ENCODE data around the gene LTBP2. TPM values are rescaled to one million over a fixed set of nuclear protein-coding genes. Genes with fewer than 3 reads are reported as not detected.

The LTBP2 gene
- total and polyA plus RNA-seq, 2 of the 13 experiments (the other 11 are each of a cell fraction or from before 2014, with no cell fraction given), result 0.20 to 0.41 TPM

DNA sequence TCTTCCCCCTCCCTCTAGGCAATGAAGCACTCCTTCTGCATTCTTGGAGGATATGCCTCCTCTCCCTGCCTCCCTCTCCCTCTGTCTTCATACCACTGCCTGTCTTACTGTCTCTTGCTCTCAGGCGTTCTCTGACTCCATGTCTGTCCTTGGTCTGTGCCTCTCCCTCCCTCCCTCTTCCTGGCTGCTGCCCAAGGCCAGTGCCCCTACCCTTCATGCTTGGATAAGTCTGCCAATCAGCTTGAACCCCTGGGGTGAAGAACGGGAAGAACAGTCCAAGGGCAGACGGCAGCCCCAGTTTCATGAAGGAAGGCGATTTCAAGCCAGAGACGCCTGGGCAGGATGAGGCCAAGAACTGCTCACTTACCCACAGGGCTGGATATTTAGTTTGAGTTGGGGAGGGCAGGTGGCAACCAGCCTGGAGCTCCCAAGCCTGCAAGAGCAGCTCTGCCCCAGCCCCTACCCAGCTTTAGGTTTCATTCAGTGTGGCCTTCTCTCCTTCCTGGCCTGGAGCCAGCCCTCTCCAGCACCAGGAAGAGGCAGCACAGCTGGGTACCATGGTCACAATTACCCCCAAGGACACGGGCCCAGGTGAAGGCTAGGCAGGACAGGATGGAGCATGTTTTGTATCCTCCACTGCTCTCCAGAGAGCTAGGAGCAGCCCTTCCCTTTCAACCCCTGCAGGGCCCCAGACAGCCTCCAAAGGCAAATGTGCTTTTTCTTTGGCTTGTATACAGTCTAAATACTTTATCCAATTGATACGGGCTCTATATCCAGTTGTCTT is 35.8 kb upstream of the LTBP2 start (continued):
- TF ChIP-seq ZNF280B (CRISPR knock-in tag; IDR thresholded peaks at IDR 0.05; ENCODE audit: borderline replicate concordance), result no peak
- no peak for TF ChIP-seq ZNF24 (IDR thresholded peaks at IDR 0.05)
- TF ChIP-seq, protein P1, sequence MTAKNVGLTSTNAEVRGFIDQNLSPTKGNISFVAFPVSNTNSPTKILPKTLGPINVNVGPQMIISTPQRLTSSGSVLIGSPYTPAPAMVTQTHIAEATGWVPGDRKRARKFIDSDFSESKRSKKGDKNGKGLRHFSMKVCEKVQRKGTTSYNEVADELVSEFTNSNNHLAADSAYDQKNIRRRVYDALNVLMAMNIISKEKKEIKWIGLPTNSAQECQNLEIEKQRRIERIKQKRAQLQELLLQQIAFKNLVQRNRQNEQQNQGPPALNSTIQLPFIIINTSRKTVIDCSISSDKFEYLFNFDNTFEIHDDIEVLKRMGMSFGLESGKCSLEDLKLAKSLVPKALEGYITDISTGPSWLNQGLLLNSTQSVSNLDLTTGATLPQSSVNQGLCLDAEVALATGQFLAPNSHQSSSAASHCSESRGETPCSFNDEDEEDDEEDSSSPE (CRISPR knock-in tag; IDR thresholded peaks at IDR 0.05), result no peak
- no peak for TF ChIP-seq GATAD2A (CRISPR knock-in tag; IDR thresholded peaks at IDR 0.05)
- no peak for TF ChIP-seq SNAPC2 (CRISPR knock-in tag; IDR thresholded peaks at IDR 0.05)
- no peak for TF ChIP-seq HMGA1 (CRISPR knock-in tag; conservative IDR thresholded peaks at IDR 0.05)
- no peak for TF ChIP-seq ZNF383 (CRISPR knock-in tag; IDR thresholded peaks at IDR 0.05; ENCODE audit: borderline replicate concordance)
- no peak for TF ChIP-seq CREB3 (CRISPR knock-in tag; IDR thresholded peaks at IDR 0.05)
- TF ChIP-seq, protein P2, sequence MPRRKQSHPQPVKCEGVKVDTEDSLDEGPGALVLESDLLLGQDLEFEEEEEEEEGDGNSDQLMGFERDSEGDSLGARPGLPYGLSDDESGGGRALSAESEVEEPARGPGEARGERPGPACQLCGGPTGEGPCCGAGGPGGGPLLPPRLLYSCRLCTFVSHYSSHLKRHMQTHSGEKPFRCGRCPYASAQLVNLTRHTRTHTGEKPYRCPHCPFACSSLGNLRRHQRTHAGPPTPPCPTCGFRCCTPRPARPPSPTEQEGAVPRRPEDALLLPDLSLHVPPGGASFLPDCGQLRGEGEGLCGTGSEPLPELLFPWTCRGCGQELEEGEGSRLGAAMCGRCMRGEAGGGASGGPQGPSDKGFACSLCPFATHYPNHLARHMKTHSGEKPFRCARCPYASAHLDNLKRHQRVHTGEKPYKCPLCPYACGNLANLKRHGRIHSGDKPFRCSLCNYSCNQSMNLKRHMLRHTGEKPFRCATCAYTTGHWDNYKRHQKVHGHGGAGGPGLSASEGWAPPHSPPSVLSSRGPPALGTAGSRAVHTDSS (CRISPR knock-in tag; conservative IDR thresholded peaks at IDR 0.05), result no peak
- no peak for TF ChIP-seq ZNF12 (CRISPR knock-in tag; IDR thresholded peaks at IDR 0.05)
- TF ChIP-seq ZNF576 (CRISPR knock-in tag; IDR thresholded peaks at IDR 0.05), result no peak
- no peak for TF ChIP-seq MED1 (CRISPR knock-in tag; IDR thresholded peaks at IDR 0.05)
- TF ChIP-seq NR2F2 (IDR thresholded peaks at IDR 0.05; ENCODE audit: borderline replicate concordance, low read depth), result no peak

Data from HepG2 (cell line).